Spleen (tissue), 11 donors: ENCODE results near the gene SLC23A3. TPM values are rescaled to one million over a fixed set of nuclear protein-coding genes. Genes with fewer than 3 reads are reported as not detected.

Source experiments
- DNase-seq: peaks from one replicate; pipeline ENCODE4 v3.0.0-alpha.2; 2020
- H3K27ac ChIP-seq, 8 donors: fragments of 200-600 bp; sonication (generic) in 7 of 8; 1 replicate in 4 of 8; 2 replicates in 4 of 8; pipeline versions ENCODE4 v1.5.0 to v1.8.0; 2016 to 2021; ENCODE audit warnings: inconsistent platforms in 4 of 8, mild to moderate bottlenecking in 4 of 8, moderate library complexity in 1 of 8
- H3K27me3 ChIP-seq, 7 donors: fragments of 200-600 bp; sonication (generic) in 6 of 7; replicated peaks in 1 of 7; 1 replicate in 4 of 7; 2 replicates in 3 of 7; pipeline versions ENCODE4 v1.5.0 to v1.8.0; 2016 to 2021; ENCODE audit warnings: inconsistent platforms in 3 of 7, mild to moderate bottlenecking in 1 of 7
- H3K36me3 ChIP-seq, 6 donors: fragments of 200-600 bp; sonication (generic) in 5 of 6; 1 replicate in 4 of 6; 2 replicates in 2 of 6; pipeline versions ENCODE4 v1.5.0 to v1.8.0; 2016 to 2021; ENCODE audit warnings: inconsistent platforms in 2 of 6
- H3K4me1 ChIP-seq, 6 donors: fragments of 200-600 bp; sonication (generic) in 5 of 6; 1 replicate in 3 of 6; 2 replicates in 3 of 6; pipeline versions ENCODE4 v1.5.0 to v1.8.0; 2016 to 2021; ENCODE audit warnings: inconsistent platforms in 3 of 6
- H3K4me3 ChIP-seq, 8 donors: fragments of 200-600 bp; sonication (generic) in 7 of 8; 1 replicate in 4 of 8; 2 replicates in 4 of 8; pipeline versions ENCODE4 v1.5.0 to v1.8.0; 2016 to 2021; ENCODE audit warnings: inconsistent platforms in 4 of 8, mild to moderate bottlenecking in 4 of 8, moderate library complexity in 2 of 8
- H3K9me3 ChIP-seq, 8 donors: fragments of 200-600 bp; sonication (generic) in 7 of 8; 1 replicate in 4 of 8; 2 replicates in 4 of 8; pipeline versions ENCODE4 v1.5.0 to v1.8.0; 2016 to 2021; ENCODE audit warnings: inconsistent platforms in 4 of 8
- CTCF ChIP-seq, 11 experiments: fragments of 200-600 bp in 7 of 11; fragments of 450-650 bp in 4 of 11; sonication (generic) in 4 of 11; IDR thresholded peaks in 8 of 11; conservative IDR thresholded peaks in 3 of 11; 1 replicate in 7 of 11; 2 replicates in 4 of 11; pipeline versions ENCODE4 v1.4.0 to v1.8.0; 2016 to 2021; ENCODE audit warnings: antibody characterized with exemption in 11 of 11, inconsistent platforms in 4 of 11, mild to moderate bottlenecking in 1 of 11
- POLR2A ChIP-seq, 3 donors: fragments of 450-650 bp; IDR thresholded peaks; one replicate each; pipeline ENCODE4 v1.5.1; 2017; ENCODE audit warnings: antibody characterized with exemption in 3 of 3, mild to moderate bottlenecking in 1 of 3
- POLR2AphosphoS5 ChIP-seq, 3 donors: sonication (generic); formaldehyde crosslinking; IDR thresholded peaks; one replicate each; pipeline ENCODE4 v1.5.1; 2017; ENCODE audit warnings: antibody characterized with exemption in 3 of 3
- WGBS, 5 donors: extraction: QIAGEN DNeasy Blood & Tissue Kit in 3 of 5; methylation state at CpG; one replicate each; pipeline versions ENCODE4 v1.1.5 to v1.1.7; 2013 to 2018; 5-methylcytosine and 5-hydroxymethylcytosine counted together
- intact Hi-C: fragments of 100-400 bp; cut with DNase I; formaldehyde crosslinking; loops from one replicate; pipeline ENCODE4 v1.15.0; 2023; ENCODE audit warnings: low total_unique reads
- polyA plus RNA-seq, 3 donors: library from polyadenylated mRNA; stranded (reverse); fragments of 200-250 nt; gene quantifications; one replicate each; pipeline ENCODE4 v1.2.1, GENCODE V29; 2013
- total RNA-seq, 7 donors: library from RNA; depleted of rRNA in 3 of 7; stranded (reverse); fragments of >200 nt in 3 of 7; fragmentation: NEBNext Ultra II Directional in 4 of 7; extraction: Animal tissue kit (Norgen Biotek cat#: 25700) in 4 of 7; gene quantifications; one replicate each; pipeline versions ENCODE4 v1.1.0 to v1.2.1, GENCODE V29; 2016 to 2021
- donor health status: healthy with polysubstance abuse.
- donor health status: DM: no; HTN: no; CAD: no; lungs with moderate emphysema.
- donor health status: DM: no; HTN: no; CAD: no.
- donor health status: Bipolar disorder and iron deficiency.
- donor health status: healthy.
- donor health status: DM: no; HTN: no; CAD: no.
- donor health status: DM: yes; HTN: yes; CAD: no.

Gene SLC23A3
- total and polyA plus RNA-seq, 10 donors: 1.2 to 5.0 (median 3.0) TPM

GRCh38 chr2:219165058-219165911, 4.5 kb downstream of the SLC23A3 start:
- DNase-seq: no peak
- 88 to 93% (median 91%) methylated on average over 7 to 10 of the region's 10 CpGs for WGBS, 5 donors
- peaks cover 0 to 24% (median 8%) of the 10 kb centered on the region in 6 donors for H3K4me1 ChIP-seq
- no peak overlapping the region for H3K27ac ChIP-seq
- H3K4me3 ChIP-seq: no peak overlapping the region
- peaks cover 0 to 17% (median 0%) of the 10 kb centered on the region in 6 donors for H3K36me3 ChIP-seq
- H3K27me3 ChIP-seq: no peaks in the 10 kb centered on the region
- intact Hi-C loops: no loop called here
- no peak for TF ChIP-seq POLR2A (IDR thresholded peaks at IDR 0.05)
- TF ChIP-seq CTCF (IDR thresholded peaks at IDR 0.05 in 8 of 11, conservative IDR thresholded peaks at IDR 0.05 in 3 of 11): no peak
- no peak for TF ChIP-seq POLR2AphosphoS5 (IDR thresholded peaks at IDR 0.05)
- H3K9me3 ChIP-seq: no peaks in the 10 kb centered on the region

- H3K4me3 ChIP-seq: no peak overlapping the region
- H3K9me3 ChIP-seq: no peaks in the 10 kb centered on the region
- no peaks in the 10 kb centered on the region for H3K27me3 ChIP-seq
- 93 to 96% (median 93%) methylated on average over 6 of the region's 6 CpGs for WGBS, 5 donors
- H3K36me3 ChIP-seq: peaks cover 0 to 20% (median 0%) of the 10 kb centered on the region in 6 donors
- no peak for DNase-seq
- TF ChIP-seq POLR2A (IDR thresholded peaks at IDR 0.05) (no peak), POLR2AphosphoS5 (IDR thresholded peaks at IDR 0.05) (no peak), CTCF (IDR thresholded peaks at IDR 0.05 in 8 of 11, conservative IDR thresholded peaks at IDR 0.05 in 3 of 11) (no peak)
- H3K4me1 ChIP-seq: peaks cover 7 to 25% (median 14%) of the 10 kb centered on the region in 6 donors
- H3K27ac ChIP-seq: no peak overlapping the region
- intact Hi-C loops: loop anchor here (5.0 kb wide), 1 partner anchor 129 kb away; no protein-coding TSS in a partner anchor
Observed at GRCh38 chr2:219163156-219163555, 6.7 kb downstream of the SLC23A3 start.

GRCh38 chr2:219161097-219161496, 8.7 kb downstream of the SLC23A3 start:
- H3K27me3 ChIP-seq: no peaks in the 10 kb centered on the region
- peak overlapping the region in 6 of 8 donors; percentile 63 to 81 (median 73) for H3K4me3 ChIP-seq
- no peak for DNase-seq
- TF ChIP-seq POLR2A (IDR thresholded peaks at IDR 0.05) (no peak), CTCF (IDR thresholded peaks at IDR 0.05 in 8 of 11, conservative IDR thresholded peaks at IDR 0.05 in 3 of 11) (no peak), POLR2AphosphoS5 (IDR thresholded peaks at IDR 0.05) (no peak)
- peaks cover 7 to 24% (median 14%) of the 10 kb centered on the region in 6 donors for H3K4me1 ChIP-seq
- H3K27ac ChIP-seq: peak overlapping the region; percentile 90 to 97 (median 96)
- no peaks in the 10 kb centered on the region for H3K9me3 ChIP-seq
- intact Hi-C loops: loop anchor here (5.0 kb wide), 1 partner anchor 131 kb away; no protein-coding TSS in a partner anchor
- 74 to 91% (median 79%) methylated on average over 4 of the region's 4 CpGs for WGBS, 5 donors
- H3K36me3 ChIP-seq: peaks cover 0 to 31% (median 16%) of the 10 kb centered on the region in 6 donors
